Aorta (tissue), 5 donors: ENCODE measurements around the gene DPP6. TPM values are rescaled to one million over a fixed set of nuclear protein-coding genes. Genes with fewer than 3 reads are reported as not detected.

Experiments
- ATAC-seq: fragments of 200-7000 bp; cut with Tn5 transposase; one replicate; pipeline ENCODE4 v1.9.1; 2022; ENCODE audit warnings: moderate library complexity; ENCODE audit not compliant: low FRiP score
- DNase-seq, 2 donors: peaks; one replicate each; pipeline ENCODE4 v3.0.0-alpha.2; 2020
- H3K27ac ChIP-seq, 2 donors: one replicate each; pipeline ENCODE4 v1.5.1; 2013; ENCODE audit warnings: low read length in 2 of 2, mild to moderate bottlenecking in 2 of 2, moderate library complexity in 2 of 2, control low read depth in 1 of 2, inconsistent platforms in 1 of 2, low read depth in 1 of 2
- H3K27me3 ChIP-seq, 2 donors: one replicate each; pipeline ENCODE4 v1.6.1; 2013; ENCODE audit warnings: control low read depth in 1 of 2, low read length in 1 of 2, mild to moderate bottlenecking in 1 of 2, moderate library complexity in 1 of 2; ENCODE audit not compliant: insufficient read depth in 2 of 2, control insufficient read depth in 1 of 2
- H3K36me3 ChIP-seq, 2 donors: one replicate each; pipeline ENCODE4 v1.6.1; 2013; ENCODE audit warnings: control low read depth in 1 of 2, low read length in 1 of 2, mild to moderate bottlenecking in 1 of 2; ENCODE audit not compliant: insufficient read depth in 2 of 2, control insufficient read depth in 1 of 2
- H3K4me1 ChIP-seq, 2 donors: one replicate each; pipeline ENCODE4 v1.6.1; 2013; ENCODE audit warnings: low read length in 2 of 2, control low read depth in 1 of 2, mild to moderate bottlenecking in 1 of 2, moderate library complexity in 1 of 2; ENCODE audit not compliant: insufficient read depth in 2 of 2, control insufficient read depth in 1 of 2
- H3K4me3 ChIP-seq, 2 donors: one replicate each; pipeline ENCODE4 v1.5.1; 2013; ENCODE audit warnings: low read length in 2 of 2, control low read depth in 1 of 2, mild to moderate bottlenecking in 1 of 2
- H3K9me3 ChIP-seq: one replicate; pipeline ENCODE4 v1.6.1; 2013; ENCODE audit warnings: mild to moderate bottlenecking, low read length; ENCODE audit not compliant: control insufficient read depth
- WGBS, 2 donors: extraction: QIAGEN DNeasy Blood & Tissue Kit; methylation state at CpG; one replicate each; pipeline ENCODE4 v1.1.7; 2013; 5-methylcytosine and 5-hydroxymethylcytosine counted together
- intact Hi-C, 2 donors: fragments of 100-400 bp; cut with DNase I; formaldehyde crosslinking; loops; one replicate each; pipeline versions ENCODE4 v1.14.2 to v1.15.0; 2022
- polyA plus RNA-seq, 2 donors: library from polyadenylated mRNA; stranded (reverse); fragments of 200-250 nt; gene quantifications; one replicate each; pipeline ENCODE4 v1.2.3, GENCODE V29; 2013
- total RNA-seq, 2 donors: library from RNA; stranded (reverse); fragmentation: NEBNext Ultra II Directional; extraction: Animal tissue kit (Norgen Biotek cat#: 25700); gene quantifications; one replicate each; pipeline ENCODE4 v1.2.1, GENCODE V29; 2021
- donor health status: healthy with polysubstance abuse.
- donor health status: Bipolar disorder and iron deficiency.
- donor health status: DM: no; HTN: no; CAD: no.
- donor health status: DM: no; HTN: no; CAD: no.
- donor health status: DM: yes; HTN: yes; CAD: no.

Gene DPP6
- total and polyA plus RNA-seq, 4 donors, result 0.69 TPM; not detected in 3

GRCh38 chr7:154910977-154911376 is 858.8 kb downstream of the DPP6 start:
- H3K36me3 ChIP-seq, result no peaks in the 10 kb centered on the region
- DNase-seq (no peak), ATAC-seq (no peak)
- H3K4me3 ChIP-seq, result no peak overlapping the region
- intact Hi-C loops, result loop anchor here (5.0 kb wide), 2 partner anchors 41 to 431 kb away; no protein-coding TSS in a partner anchor
- WGBS, 2 donors, result 82 to 98% methylated on average over 4 of the region's 4 CpGs
- H3K9me3 ChIP-seq, result no peaks in the 10 kb centered on the region
- H3K4me1 ChIP-seq, result no peaks in the 10 kb centered on the region
- H3K27ac ChIP-seq, result no peak overlapping the region
- H3K27me3 ChIP-seq, result no peaks in the 10 kb centered on the region

GRCh38 chr7:154911411-154911810 is 859.2 kb downstream of the DPP6 start:
- H3K36me3 ChIP-seq, result no peaks in the 10 kb centered on the region
- H3K4me1 ChIP-seq, result no peaks in the 10 kb centered on the region
- no peak overlapping the region for H3K27ac ChIP-seq
- no peaks in the 10 kb centered on the region for H3K9me3 ChIP-seq
- H3K4me3 ChIP-seq, result no peak overlapping the region
- intact Hi-C loops, result loop anchor here (5.0 kb wide), 2 partner anchors 41 to 431 kb away; no protein-coding TSS in a partner anchor
- ATAC-seq (no peak), DNase-seq (no peak)
- H3K27me3 ChIP-seq, result no peaks in the 10 kb centered on the region
- WGBS, 2 donors, result 86 to 89% methylated on average over 2 of the region's 2 CpGs

- Histone ChIP-seq H3K27me3 (no peaks in the 10 kb centered on the region), H3K4me1 (no peaks in the 10 kb centered on the region), H3K9me3 (no peaks in the 10 kb centered on the region), H3K36me3 (no peaks in the 10 kb centered on the region), H3K27ac (no peak overlapping the region), H3K4me3 (no peak overlapping the region)
- WGBS, 2 donors, result 90 to 94% methylated on average over 6 of the region's 6 CpGs
- intact Hi-C loops, result loop anchor here (5.0 kb wide), 2 partner anchors 40 to 430 kb away; no protein-coding TSS in a partner anchor
- no peak for DNase-seq
- no peak for ATAC-seq
Measured at GRCh38 chr7:154911862-154912455, 859.8 kb downstream of the DPP6 start.

GRCh38 chr7:154912871-154913637 is 860.9 kb downstream of the DPP6 start:
- intact Hi-C loops, result loop anchor here (5.0 kb wide), 2 partner anchors 39 to 429 kb away; no protein-coding TSS in a partner anchor
- H3K4me3 ChIP-seq, result no peak overlapping the region
- no peaks in the 10 kb centered on the region for H3K27me3 ChIP-seq
- H3K36me3 ChIP-seq, result no peaks in the 10 kb centered on the region
- H3K27ac ChIP-seq, result no peak overlapping the region
- no peak for DNase-seq
- H3K9me3 ChIP-seq, result no peaks in the 10 kb centered on the region
- ATAC-seq, result no peak
- 58 to 71% methylated on average over 22 of the region's 22 CpGs for WGBS, 2 donors
- H3K4me1 ChIP-seq, result no peaks in the 10 kb centered on the region

GRCh38 chr7:154913638-154914307 is 861.6 kb downstream of the DPP6 start:
- WGBS, 2 donors, result 8 to 9% methylated on average over 27 to 43 of the region's 43 CpGs
- intact Hi-C loops, result loop anchor here (5.0 kb wide), 2 partner anchors 39 to 429 kb away; no protein-coding TSS in a partner anchor
- peak; percentile 88 for ATAC-seq
- no peaks in the 10 kb centered on the region for H3K9me3 ChIP-seq
- H3K4me3 ChIP-seq, result no peak overlapping the region
- no peak overlapping the region for H3K27ac ChIP-seq
- H3K36me3 ChIP-seq, result no peaks in the 10 kb centered on the region
- no peaks in the 10 kb centered on the region for H3K27me3 ChIP-seq
- DNase-seq, result peak; percentile 89 to 98
- H3K4me1 ChIP-seq, result no peaks in the 10 kb centered on the region

- H3K27me3 ChIP-seq, result no peaks in the 10 kb centered on the region
- intact Hi-C loops, result loop anchor here (5.0 kb wide), 2 partner anchors 38 to 428 kb away; no protein-coding TSS in a partner anchor
- no peak overlapping the region for H3K27ac ChIP-seq
- H3K4me3 ChIP-seq, result no peak overlapping the region
- H3K36me3 ChIP-seq, result no peaks in the 10 kb centered on the region
- DNase-seq (peak in 1 of 2 donors; percentile 71), ATAC-seq (peak; percentile 13)
- H3K4me1 ChIP-seq, result no peaks in the 10 kb centered on the region
- H3K9me3 ChIP-seq, result no peaks in the 10 kb centered on the region
- 42 to 50% methylated on average over 34 to 36 of the region's 36 CpGs for WGBS, 2 donors
Measured at GRCh38 chr7:154914308-154914995, 862.3 kb downstream of the DPP6 start.

GRCh38 chr7:154914996-154915380 is 862.8 kb downstream of the DPP6 start:
- intact Hi-C loops, result loop anchor here (5.0 kb wide), 2 partner anchors 37 to 427 kb away; no protein-coding TSS in a partner anchor
- WGBS, 2 donors, result 79 to 80% methylated on average over 18 of the region's 18 CpGs
- no peaks in the 10 kb centered on the region for H3K27me3 ChIP-seq
- no peaks in the 10 kb centered on the region for H3K4me1 ChIP-seq
- no peaks in the 10 kb centered on the region for H3K9me3 ChIP-seq
- DNase-seq (peak in 1 of 2 donors; percentile 67), ATAC-seq (no peak)
- no peaks in the 10 kb centered on the region for H3K36me3 ChIP-seq
- H3K4me3 ChIP-seq, result no peak overlapping the region
- H3K27ac ChIP-seq, result no peak overlapping the region

GRCh38 chr7:154915600-154915999 is 863.4 kb downstream of the DPP6 start:
- Histone ChIP-seq H3K36me3 (no peaks in the 10 kb centered on the region), H3K4me3 (no peak overlapping the region), H3K27ac (no peak overlapping the region), H3K27me3 (no peaks in the 10 kb centered on the region), H3K9me3 (no peaks in the 10 kb centered on the region), H3K4me1 (no peaks in the 10 kb centered on the region)
- DNase-seq (no peak), ATAC-seq (no peak)
- WGBS, 2 donors, result 91 to 95% methylated on average over 4 of the region's 4 CpGs
- intact Hi-C loops, result no loop called here
